ENCODE data around the gene RBM17.

DNA sequence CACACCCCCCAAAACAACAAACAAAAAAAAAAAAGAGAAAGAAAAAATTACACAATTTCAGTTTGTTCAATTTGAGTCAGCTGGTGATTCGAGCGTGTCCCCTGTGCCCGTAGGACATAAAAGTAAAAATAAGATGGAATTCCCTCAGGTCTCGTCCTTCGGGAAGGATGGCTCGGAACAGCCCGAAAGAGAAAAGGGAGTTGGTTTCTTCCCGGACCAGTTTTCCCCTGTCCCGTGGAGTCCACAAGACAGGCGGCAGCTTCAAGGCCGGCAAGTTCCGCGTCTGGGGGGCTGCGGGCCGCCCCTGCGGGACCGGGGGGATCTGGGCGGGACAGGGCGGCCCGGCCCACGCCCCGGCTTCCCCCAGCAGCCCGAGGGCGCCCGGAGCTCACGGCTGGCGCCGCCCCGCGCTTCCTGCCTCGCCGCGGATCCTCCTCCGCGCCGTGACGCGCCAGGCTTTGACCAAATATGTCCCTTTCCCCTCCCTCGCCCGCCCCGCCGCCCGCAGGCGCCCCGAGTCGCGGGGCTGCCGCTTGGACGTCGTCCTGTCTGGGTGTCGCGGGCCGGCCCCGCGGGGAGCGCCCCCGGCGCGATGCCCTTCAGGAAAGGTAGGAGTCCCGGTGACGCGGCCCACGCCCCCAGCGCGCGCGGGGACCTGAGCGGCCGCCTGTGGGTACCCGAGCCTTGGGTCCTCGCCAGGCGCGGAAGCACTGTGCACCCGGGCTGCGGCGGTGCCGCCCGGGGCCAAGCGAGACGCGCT is 55.8 kb downstream of the RBM17 start:
- TF ChIP-seq SIN3A (IDR thresholded peaks at IDR 0.05; ENCODE audit: borderline replicate concordance, insufficient read depth, low read depth, low read length): peak; percentile 30; the same call in 1 of the 2 replicates
- TF ChIP-seq, protein P1, sequence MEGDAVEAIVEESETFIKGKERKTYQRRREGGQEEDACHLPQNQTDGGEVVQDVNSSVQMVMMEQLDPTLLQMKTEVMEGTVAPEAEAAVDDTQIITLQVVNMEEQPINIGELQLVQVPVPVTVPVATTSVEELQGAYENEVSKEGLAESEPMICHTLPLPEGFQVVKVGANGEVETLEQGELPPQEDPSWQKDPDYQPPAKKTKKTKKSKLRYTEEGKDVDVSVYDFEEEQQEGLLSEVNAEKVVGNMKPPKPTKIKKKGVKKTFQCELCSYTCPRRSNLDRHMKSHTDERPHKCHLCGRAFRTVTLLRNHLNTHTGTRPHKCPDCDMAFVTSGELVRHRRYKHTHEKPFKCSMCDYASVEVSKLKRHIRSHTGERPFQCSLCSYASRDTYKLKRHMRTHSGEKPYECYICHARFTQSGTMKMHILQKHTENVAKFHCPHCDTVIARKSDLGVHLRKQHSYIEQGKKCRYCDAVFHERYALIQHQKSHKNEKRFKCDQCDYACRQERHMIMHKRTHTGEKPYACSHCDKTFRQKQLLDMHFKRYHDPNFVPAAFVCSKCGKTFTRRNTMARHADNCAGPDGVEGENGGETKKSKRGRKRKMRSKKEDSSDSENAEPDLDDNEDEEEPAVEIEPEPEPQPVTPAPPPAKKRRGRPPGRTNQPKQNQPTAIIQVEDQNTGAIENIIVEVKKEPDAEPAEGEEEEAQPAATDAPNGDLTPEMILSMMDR (IDR thresholded peaks at IDR 0.05): no peak

Data from Panc1 (cell line).